Left forelimb (tissue), 1 donor: ENCODE results near the gene NEK3.
"Not testable (repeated sequence)": the region's sequence is repeated elsewhere in the genome, so short reads cannot be mapped to it uniquely, and the experiment has no call there.

Experiments used
- DNase-seq: peaks from one replicate; pipeline ENCODE4 v3.0.0-alpha.2; 2018; ENCODE audit warnings: low spot score

NEK3 gene

DNA sequence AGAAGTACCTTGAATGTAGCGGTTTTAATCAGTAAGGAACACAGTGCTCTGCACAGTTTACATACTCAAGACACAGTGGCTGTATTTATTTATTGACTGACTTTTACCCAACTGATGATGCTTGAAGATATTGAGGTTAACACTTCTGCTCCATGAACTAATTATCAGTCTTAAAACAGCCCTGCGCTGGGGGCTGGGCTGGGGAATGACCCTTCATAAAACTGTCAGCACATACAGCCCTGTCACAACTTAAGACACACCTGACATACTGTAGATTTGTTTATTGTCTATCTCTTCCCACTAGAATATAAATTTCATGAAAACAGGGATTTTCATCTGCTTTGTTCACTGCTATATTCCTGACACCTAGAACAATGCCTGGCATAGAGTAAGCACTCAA, 41.3 kb downstream of the NEK3 start:
- DNase-seq, result no peak

DNA sequence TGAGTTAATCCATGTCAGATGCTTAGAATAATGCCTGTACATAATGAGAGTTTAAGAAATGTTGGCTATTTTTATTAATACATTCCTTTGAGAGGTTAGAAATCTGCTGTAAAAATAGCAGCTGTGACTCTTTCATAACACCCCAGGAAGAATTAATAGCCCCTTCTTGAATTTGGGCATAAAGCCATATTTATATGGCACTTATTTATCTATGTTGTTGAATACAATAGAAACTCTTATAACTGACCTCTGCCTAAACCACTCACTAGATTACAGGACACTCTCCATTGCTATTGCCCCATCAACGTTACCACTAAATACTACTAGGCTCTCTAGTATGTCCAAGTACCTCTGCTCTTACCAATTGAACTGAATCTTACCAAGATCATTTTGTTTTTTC, 46.8 kb downstream of the NEK3 start:
- no peak for DNase-seq

GRCh38 chr13:52109116-52109670, 50.2 kb downstream of the NEK3 start:
- DNase-seq, result no peak

GRCh38 chr13:52105841-52106240, 53.6 kb downstream of the NEK3 start:
- DNase-seq, result no peak

DNA sequence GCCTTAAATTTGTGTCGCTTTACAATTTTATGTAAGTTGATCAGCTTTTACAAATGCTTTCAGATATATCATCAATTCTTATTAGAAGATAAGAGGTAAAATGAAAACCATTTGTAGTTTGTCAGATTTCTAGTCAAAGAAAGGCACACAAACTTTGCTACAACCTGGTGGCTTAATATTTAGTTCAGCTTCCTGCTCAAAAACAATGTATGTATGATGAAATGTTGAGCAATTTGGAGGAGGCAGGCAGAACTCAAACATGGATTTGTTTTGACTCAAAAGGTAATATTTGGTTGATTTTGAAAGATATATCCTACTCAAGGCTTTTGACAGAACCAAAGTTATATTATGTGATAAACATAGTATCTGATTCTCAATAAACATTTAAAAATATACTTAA, 54.8 kb downstream of the NEK3 start:
- no peak for DNase-seq

DNA sequence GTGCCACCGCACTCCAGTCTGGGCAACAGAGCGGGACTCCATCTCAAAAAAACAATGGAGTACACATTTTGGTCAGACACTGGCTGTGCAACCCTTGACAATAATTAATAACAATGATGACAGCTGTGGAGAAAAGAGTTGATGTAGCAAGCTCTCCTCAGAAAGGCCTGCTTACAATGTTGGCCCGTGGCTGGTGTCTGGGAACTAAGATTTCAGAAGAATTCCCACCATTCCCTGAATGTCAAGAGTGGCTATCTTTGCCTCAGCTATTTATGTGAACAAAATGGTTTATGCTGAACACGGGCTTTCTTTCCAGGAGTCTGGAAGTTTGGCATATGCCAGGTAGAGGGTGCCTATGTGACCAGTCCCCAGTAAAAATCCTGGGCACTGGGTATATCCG, 56.0 kb downstream of the NEK3 start:
- DNase-seq, result no peak

DNA sequence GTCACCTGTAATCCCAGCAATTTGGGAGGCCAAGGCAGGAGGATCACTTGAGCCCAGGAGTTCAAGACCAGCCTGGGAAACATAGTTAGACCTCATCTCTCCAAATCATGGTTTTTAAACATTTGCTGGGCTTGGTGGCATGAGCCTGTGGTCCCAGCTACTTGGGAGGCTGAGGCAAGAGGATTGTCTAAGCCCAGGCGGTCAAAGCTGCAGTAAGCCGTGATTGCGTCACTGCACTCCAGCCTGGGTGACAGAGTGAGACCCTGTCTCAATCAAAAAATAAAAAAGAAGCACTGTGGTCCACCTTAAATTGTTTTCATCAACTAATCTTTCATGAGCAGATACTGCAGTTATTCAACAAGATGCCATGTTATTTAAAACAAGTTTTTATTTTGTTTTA, 57.0 kb downstream of the NEK3 start:
- not testable (repeated sequence) for DNase-seq

DNA sequence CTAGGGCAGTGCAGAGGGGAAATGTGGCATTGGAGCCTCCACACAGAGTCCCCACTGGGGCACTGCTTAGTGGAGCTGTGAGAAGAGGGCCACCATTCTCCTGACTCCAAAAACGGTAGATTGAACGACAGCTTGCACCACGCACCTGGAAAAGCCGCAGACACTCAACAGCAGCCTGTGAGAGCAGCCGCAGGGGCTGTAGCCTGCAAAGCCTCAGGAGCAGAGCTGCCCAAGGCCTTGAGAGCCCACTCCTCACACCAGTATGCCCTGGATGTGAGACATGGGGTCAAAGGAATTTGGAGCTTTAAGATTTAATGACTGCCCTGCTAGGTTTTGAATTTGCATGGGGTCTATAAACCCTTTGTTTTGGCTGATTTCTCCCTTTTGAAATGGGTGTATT, 62.2 kb downstream of the NEK3 start:
- DNase-seq, result no peak

DNA sequence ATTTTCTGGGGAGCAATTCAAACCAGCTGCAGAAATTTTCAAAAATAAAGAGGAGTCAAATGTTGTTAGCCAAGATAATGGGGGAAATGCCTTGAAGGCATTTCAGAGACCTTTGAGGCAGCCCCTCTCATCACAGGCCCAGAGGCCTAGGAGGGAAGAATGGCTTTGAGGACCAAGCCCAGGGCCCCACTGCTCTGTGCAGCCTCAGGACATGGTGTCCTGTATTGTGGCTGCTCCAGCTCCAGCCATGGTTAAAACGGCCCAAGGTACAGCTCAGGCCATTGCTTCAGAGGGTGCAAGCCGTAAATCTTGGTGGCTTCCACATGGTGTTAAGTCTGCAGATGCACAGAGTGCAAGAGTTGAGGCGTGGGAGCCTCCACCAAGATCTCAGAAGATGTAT, 62.6 kb downstream of the NEK3 start:
- no peak for DNase-seq

DNA sequence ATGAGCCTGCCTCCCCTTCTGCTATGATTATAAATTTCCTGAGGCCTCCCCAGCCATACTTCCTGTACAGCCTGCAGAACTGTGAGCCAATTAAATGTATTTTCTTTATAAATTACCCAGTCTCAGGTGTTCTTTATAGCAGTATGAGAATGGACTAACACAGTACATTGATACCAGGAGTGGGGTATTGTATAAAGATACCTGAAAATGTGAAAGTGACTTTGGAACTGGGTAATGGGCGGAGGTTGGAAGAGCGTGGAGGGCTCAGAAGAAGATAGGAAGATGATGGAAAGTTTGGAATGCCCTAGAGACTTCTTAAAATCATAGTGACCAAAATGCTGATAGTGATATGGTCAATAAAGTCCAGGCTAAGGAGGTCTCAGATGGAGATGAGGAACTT, 63.3 kb downstream of the NEK3 start:
- no peak for DNase-seq

DNA sequence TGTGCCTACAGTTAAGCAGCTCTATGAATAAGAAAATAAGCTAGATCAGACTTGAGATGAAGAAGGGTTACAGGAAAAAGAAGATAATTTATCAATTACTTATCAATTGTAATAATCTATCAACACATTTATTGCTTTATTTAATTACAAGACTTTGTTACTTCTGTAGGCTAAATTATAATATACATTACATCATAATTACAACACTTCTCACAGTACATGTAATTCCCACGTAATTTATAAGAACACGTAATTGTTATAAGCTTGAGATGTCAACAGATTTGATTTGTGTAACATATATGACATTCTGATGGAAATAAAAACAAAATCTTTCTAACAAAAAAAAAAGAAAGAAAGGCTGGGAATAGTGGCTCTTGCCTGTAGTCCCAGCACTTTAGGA, 67.3 kb downstream of the NEK3 start:
- DNase-seq, result no peak

DNA sequence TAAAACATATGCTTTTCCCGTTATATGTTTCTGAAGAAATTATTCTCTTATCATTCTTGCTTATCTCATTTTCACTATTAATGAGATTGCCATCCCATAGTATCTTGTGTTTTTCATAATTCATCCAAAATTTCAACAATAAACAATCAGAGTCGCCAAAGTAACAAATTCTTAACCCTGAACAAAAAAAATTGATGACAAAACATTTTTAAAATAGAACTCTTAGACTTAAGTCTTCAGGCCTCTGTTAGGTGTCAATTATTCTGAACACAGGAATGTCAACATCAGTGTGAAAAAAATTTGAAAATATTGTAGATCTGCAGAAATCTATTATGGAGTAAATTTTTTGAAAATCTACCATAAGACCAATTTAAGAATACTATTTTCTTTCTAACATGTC, 67.9 kb downstream of the NEK3 start:
- no peak for DNase-seq

GRCh38 chr13:52085421-52085820, 74.0 kb downstream of the NEK3 start:
- no peak for DNase-seq

DNA sequence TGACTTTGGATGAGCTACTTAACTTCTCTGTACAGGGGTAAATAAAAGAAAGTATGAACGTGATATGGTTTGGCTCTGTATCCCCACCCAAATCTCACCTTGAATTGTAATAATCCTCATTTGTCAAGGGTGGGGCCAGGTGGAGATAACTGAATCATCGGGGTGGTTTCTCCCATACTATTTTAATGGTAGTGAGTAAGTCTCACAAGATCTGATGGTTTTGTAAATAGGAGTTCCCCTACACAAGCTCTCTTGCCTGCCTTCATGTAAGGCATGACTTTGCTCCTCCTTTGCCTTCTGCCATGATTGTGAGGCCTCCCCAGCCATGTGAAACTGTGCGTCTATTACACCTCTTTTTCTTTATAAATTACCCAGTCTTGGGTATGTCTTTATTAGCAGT, 74.4 kb downstream of the NEK3 start:
- DNase-seq, result not testable (repeated sequence)
